ENCODE data around the gene PON2.
"Not testable (repeated sequence)": the region's sequence is repeated elsewhere in the genome, so short reads cannot be mapped to it uniquely, and the experiment has no call there.

PON2 gene

GRCh38 chr7:95469848-95470247 lies 35.0 kb upstream of the PON2 start:
- TF ChIP-seq, protein P1, sequence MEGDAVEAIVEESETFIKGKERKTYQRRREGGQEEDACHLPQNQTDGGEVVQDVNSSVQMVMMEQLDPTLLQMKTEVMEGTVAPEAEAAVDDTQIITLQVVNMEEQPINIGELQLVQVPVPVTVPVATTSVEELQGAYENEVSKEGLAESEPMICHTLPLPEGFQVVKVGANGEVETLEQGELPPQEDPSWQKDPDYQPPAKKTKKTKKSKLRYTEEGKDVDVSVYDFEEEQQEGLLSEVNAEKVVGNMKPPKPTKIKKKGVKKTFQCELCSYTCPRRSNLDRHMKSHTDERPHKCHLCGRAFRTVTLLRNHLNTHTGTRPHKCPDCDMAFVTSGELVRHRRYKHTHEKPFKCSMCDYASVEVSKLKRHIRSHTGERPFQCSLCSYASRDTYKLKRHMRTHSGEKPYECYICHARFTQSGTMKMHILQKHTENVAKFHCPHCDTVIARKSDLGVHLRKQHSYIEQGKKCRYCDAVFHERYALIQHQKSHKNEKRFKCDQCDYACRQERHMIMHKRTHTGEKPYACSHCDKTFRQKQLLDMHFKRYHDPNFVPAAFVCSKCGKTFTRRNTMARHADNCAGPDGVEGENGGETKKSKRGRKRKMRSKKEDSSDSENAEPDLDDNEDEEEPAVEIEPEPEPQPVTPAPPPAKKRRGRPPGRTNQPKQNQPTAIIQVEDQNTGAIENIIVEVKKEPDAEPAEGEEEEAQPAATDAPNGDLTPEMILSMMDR (IDR thresholded peaks at IDR 0.05; ENCODE audit: low read depth, low read length), result no peak
- H3K4me3 ChIP-seq (replicated peaks in 1 of 2; ENCODE audit: low read depth in 2 of 2, low read length in 2 of 2), result no peak overlapping the region
- DNase-seq (ENCODE audit: low read depth in 2 of 2), result no peak

- H3K4me3 ChIP-seq (replicated peaks in 1 of 2; ENCODE audit: low read depth in 2 of 2, low read length in 2 of 2), result no peak overlapping the region
- TF ChIP-seq, protein P1 (IDR thresholded peaks at IDR 0.05; ENCODE audit: low read depth, low read length), result no peak
- no peak for DNase-seq (ENCODE audit: low read depth in 2 of 2)
Measured at GRCh38 chr7:95469187-95469586, 34.4 kb upstream of the PON2 start.

GRCh38 chr7:95467912-95468607 lies 33.2 kb upstream of the PON2 start:
- TF ChIP-seq, protein P1 (IDR thresholded peaks at IDR 0.05; ENCODE audit: low read depth, low read length), result no peak
- H3K4me3 ChIP-seq (replicated peaks in 1 of 2; ENCODE audit: low read depth in 2 of 2, low read length in 2 of 2), result no peak overlapping the region
- DNase-seq (ENCODE audit: low read depth in 2 of 2), result no peak

DNA sequence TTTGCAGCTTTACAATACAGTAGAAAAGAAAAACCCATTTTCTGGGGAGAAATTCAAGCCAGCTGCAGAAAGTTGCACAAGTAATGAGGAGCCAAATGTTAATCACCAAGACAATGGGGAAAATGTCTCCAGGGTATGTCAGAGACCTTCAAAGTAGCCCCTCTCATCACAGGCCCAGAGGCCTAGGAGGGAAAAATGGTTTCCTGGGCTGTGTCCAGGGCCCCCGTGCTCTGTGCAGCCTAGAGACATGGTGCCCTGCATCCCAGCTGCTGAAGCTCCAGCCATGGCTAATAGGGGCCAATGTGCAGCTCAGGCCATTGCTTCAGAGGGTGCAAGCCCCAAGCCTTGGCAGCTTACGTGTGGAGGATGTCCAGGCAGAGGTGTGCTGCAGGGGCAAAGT lies 25.8 kb upstream of the PON2 start:
- DNase-seq (ENCODE audit: low read depth in 2 of 2); H3K4me3 ChIP-seq (replicated peaks in 1 of 2; ENCODE audit: low read depth in 2 of 2, low read length in 2 of 2): not testable (repeated sequence)

GRCh38 chr7:95457947-95458346 lies 23.1 kb upstream of the PON2 start:
- TF ChIP-seq, protein P1 (IDR thresholded peaks at IDR 0.05; ENCODE audit: low read depth, low read length), result no peak
- DNase-seq (ENCODE audit: low read depth in 2 of 2), result no peak
- no peak overlapping the region for H3K4me3 ChIP-seq (replicated peaks in 1 of 2; ENCODE audit: low read depth in 2 of 2, low read length in 2 of 2)

GRCh38 chr7:95454438-95455045 lies 19.7 kb upstream of the PON2 start:
- no peak overlapping the region for H3K4me3 ChIP-seq (replicated peaks in 1 of 2; ENCODE audit: low read depth in 2 of 2, low read length in 2 of 2)
- DNase-seq (ENCODE audit: low read depth in 2 of 2), result no peak
- TF ChIP-seq, protein P1 (IDR thresholded peaks at IDR 0.05; ENCODE audit: low read depth, low read length), result no peak

GRCh38 chr7:95446618-95447017 lies 11.8 kb upstream of the PON2 start:
- TF ChIP-seq, protein P1 (IDR thresholded peaks at IDR 0.05; ENCODE audit: low read depth, low read length), result no peak
- no peak for DNase-seq (ENCODE audit: low read depth in 2 of 2)
- no peak overlapping the region for H3K4me3 ChIP-seq (replicated peaks in 1 of 2; ENCODE audit: low read depth in 2 of 2, low read length in 2 of 2)
